K562 (cell line): ENCODE results near the gene AIFM3. TPM values are rescaled to one million over a fixed set of nuclear protein-coding genes. Genes with fewer than 3 reads are reported as not detected.

Experiments
- ATAC-seq: fragments of 200-7000 bp; cut with Tn5 transposase; 3 replicates; pipeline ENCODE4 v1.9.1; 2020; ENCODE audit warnings: moderate library complexity
- BruUV-seq: library from RNA; stranded (reverse); fragments of 400-500 nt; replicated peaks from 2 replicates; lab custom pipeline; 2021; lab: Mats Ljungman, UMichigan
- CTCF ChIA-PET: fragments of 300-600 bp; formaldehyde crosslinking; extraction: SDS; loops from one replicate; lab custom pipeline; 2021; ENCODE audit warnings: low intra/inter-chr PET ratio; lab: Yijun Ruan, JAX
- POLR2A ChIA-PET: fragments of 300-600, 350-650 bp; sonication (Branson Sonifier 250); formaldehyde crosslinking; extraction: SDS; loops from one replicate; lab custom pipeline; 2021; ENCODE audit warnings: antibody characterized with exemption, inconsistent platforms; lab: Yijun Ruan, JAX
- DNase-seq, 4 experiments: peaks; one replicate each; pipeline versions ENCODE4 v3.0.0 to v3.0.0-alpha.2; 2011 to 2018; ENCODE audit warnings: low spot score in 3 of 4, mixed read lengths in 3 of 4; ENCODE audit errors: extremely low read depth in 1 of 4
- FAIRE-seq: peaks from 2 replicates; lab custom pipeline; 2011; peaks lifted over from hg19 to GRCh38; lab: Jason Lieb, UNC
- H2AFZ ChIP-seq: 2 replicates; pipeline ENCODE4 v1.6.0; 2011; ENCODE audit warnings: low read depth, low read length, control low read depth, inconsistent platforms
- H3K27ac ChIP-seq: fragments of 200-600 bp; 3 replicates; pipeline ENCODE4 v1.8.0; 2011; ENCODE audit warnings: low read depth, mild to moderate bottlenecking, control low read depth, inconsistent platforms, low read length, moderate library complexity, mixed read lengths; ENCODE audit errors: extremely low read depth
- H3K27me3 ChIP-seq, 2 experiments: fragments of 300-600 bp in 1 of 2; 2 replicates in 1 of 2; 3 replicates in 1 of 2; pipeline versions ENCODE4 v1.6.0 to v1.8.0; 2011; ENCODE audit warnings: inconsistent platforms in 2 of 2, low read length in 2 of 2, mild to moderate bottlenecking in 1 of 2, mixed read lengths in 1 of 2, moderate library complexity in 1 of 2; ENCODE audit not compliant: control insufficient read depth in 2 of 2, insufficient read depth in 2 of 2
- H3K36me3 ChIP-seq: fragments of 300-600 bp; 3 replicates; pipeline ENCODE4 v1.8.0; 2011; ENCODE audit warnings: mild to moderate bottlenecking, low read length, inconsistent platforms; ENCODE audit not compliant: control insufficient read depth, insufficient read depth
- H3K4me1 ChIP-seq, 2 experiments: fragments of 200-600 bp in 1 of 2; replicated peaks in 1 of 2; 2 replicates in 1 of 2; 3 replicates in 1 of 2; pipeline versions ENCODE4 v1.5.1 to v1.8.0; 2011; ENCODE audit warnings: inconsistent platforms in 2 of 2, low read length in 2 of 2, mild to moderate bottlenecking in 1 of 2, mixed read lengths in 1 of 2, moderate library complexity in 1 of 2; ENCODE audit not compliant: control insufficient read depth in 2 of 2, insufficient read depth in 2 of 2
- H3K4me2 ChIP-seq: 2 replicates; pipeline ENCODE4 v1.6.1; 2011; ENCODE audit warnings: low read length, control low read depth, inconsistent platforms, mixed read lengths; ENCODE audit not compliant: insufficient read depth
- H3K4me3 ChIP-seq: fragments of 200-600 bp; sonication (generic), shearing (Covaris generic); 2 replicates; pipeline ENCODE4 v1.5.1; 2016; ENCODE audit warnings: control low read depth, inconsistent platforms
- H3K79me2 ChIP-seq: fragments of 200-600 bp; 3 replicates; pipeline ENCODE4 v1.8.0; 2011; ENCODE audit warnings: low read length, inconsistent platforms; ENCODE audit not compliant: control insufficient read depth, insufficient read depth
- H3K9ac ChIP-seq, 2 experiments: 2 replicates each; pipeline versions ENCODE4 v1.6.0 to v1.6.1; 2011; ENCODE audit warnings: low read depth in 2 of 2, low read length in 2 of 2, control low read depth in 1 of 2, inconsistent platforms in 1 of 2, mild to moderate bottlenecking in 1 of 2, mixed read lengths in 1 of 2; ENCODE audit not compliant: insufficient read depth in 1 of 2
- H3K9me1 ChIP-seq: one replicate; pipeline ENCODE4 v1.6.0; 2011; ENCODE audit warnings: inconsistent platforms, mild to moderate bottlenecking, low read length, moderate library complexity; ENCODE audit not compliant: control insufficient read depth, insufficient read depth
- H3K9me3 ChIP-seq: replicated peaks from 2 replicates; pipeline ENCODE4 v1.5.1; 2011; ENCODE audit warnings: low read depth, low read length, inconsistent platforms; ENCODE audit not compliant: control insufficient read depth, insufficient read depth
- H4K20me1 ChIP-seq: replicated peaks from 2 replicates; pipeline ENCODE4 v1.6.1; 2011; ENCODE audit warnings: low read length, inconsistent platforms, mixed read lengths; ENCODE audit not compliant: control insufficient read depth, insufficient read depth
- ARHGAP35 ChIP-seq: fragments of 450-650 bp; IDR thresholded peaks from 2 replicates; pipeline ENCODE4 v1.6.1; 2018; ENCODE audit not compliant: partially characterized antibody
- EP300 ChIP-seq: IDR thresholded peaks from 2 replicates; pipeline ENCODE4 v1.6.1; 2012; ENCODE audit warnings: low read length, improper control_type of control experiment
- LCOR ChIP-seq: sonication (generic); formaldehyde crosslinking; IDR thresholded peaks from 2 replicates; pipeline ENCODE4 v1.8.0; 2022; ENCODE audit warnings: mild to moderate bottlenecking, missing genetic modification reagents
- NCOA6 ChIP-seq: fragments of 450-650 bp; IDR thresholded peaks from 2 replicates; pipeline ENCODE4 v1.6.1; 2017; ENCODE audit warnings: mild to moderate bottlenecking
- POLR3G ChIP-seq: IDR thresholded peaks from 2 replicates; pipeline ENCODE4 v1.6.1; 2011; ENCODE audit not compliant: insufficient read length, insufficient replicate concordance; ENCODE audit errors: extremely low read depth
- SREBF1 ChIP-seq: fragments of 150-350 bp; IDR thresholded peaks from 2 replicates; pipeline ENCODE4 v1.6.1; 2014; ENCODE audit warnings: antibody characterized with exemption, low read depth, low read length, borderline replicate concordance
- TSC22D4 ChIP-seq: fragments of 450-650 bp; IDR thresholded peaks from 2 replicates; pipeline ENCODE4 v1.6.1; 2016; ENCODE audit warnings: missing genetic modification characterization, missing biosample characterization, control low read depth
- ZMIZ1 ChIP-seq, 2 experiments: fragments of 150-350 bp in 1 of 2; IDR thresholded peaks; 2 replicates each; pipeline ENCODE4 v1.6.1; 2012 to 2016; ENCODE audit warnings: low read depth in 2 of 2, low read length in 2 of 2, mild to moderate bottlenecking in 1 of 2, moderate library complexity in 1 of 2
- ZNF764 ChIP-seq: fragments of 250-450 bp; sonication (Bioruptor Pico); IDR thresholded peaks from 2 replicates; pipeline ENCODE4 v1.4.0; 2020; ENCODE audit warnings: low read depth, mild to moderate bottlenecking, moderate library complexity
- WGBS: fragments of 100-300 bp; shearing (Covaris generic); methylation state at CpG from one replicate; pipeline ENCODE4 v1.1.6; 2016; ENCODE audit warnings: low coverage, mixed read lengths; ENCODE audit not compliant: insufficient coverage; ENCODE audit errors: missing lambda C conversion rate; 5-methylcytosine and 5-hydroxymethylcytosine counted together
- in situ Hi-C: fragments of 300-500 bp; cut with MboI; formaldehyde crosslinking; loops from 4 replicates; pipeline ENCODE4 v1.15.0; 2018; ENCODE audit warnings: inconsistent platforms, mixed read lengths
- intact Hi-C: fragments of 100-400 bp; cut with micrococcal nuclease; formaldehyde crosslinking; loops from 2 replicates; pipeline ENCODE4 v1.14.2; 2022
- polyA plus RNA-seq, 8 experiments: library from polyadenylated mRNA; depleted of rRNA in 4 of 8; stranded (reverse) in 5 of 8; unstranded in 3 of 8; fragments of >200 nt; fragmentation: Nextera tagmentation in 2 of 8; fragmentation: Illumina TruSeq in 1 of 8; extraction: Ambion mirVana in 2 of 8; extraction: Trizol in 1 of 8; gene quantifications; 2 replicates each; pipeline versions ENCODE4 v1.2.1 to v1.2.3, GENCODE V29; 2011 to 2014; ENCODE audit warnings: inconsistent platforms in 1 of 8, missing spikeins in 1 of 8
- total RNA-seq, 7 experiments: library from RNA; depleted of rRNA in 6 of 7; stranded (reverse); fragments of >200 nt in 6 of 7; fragmentation: Illumina TruSeq in 2 of 7; extraction: Trizol in 2 of 7; gene quantifications; 2 replicates each; pipeline versions ENCODE4 v1.2.1 to v1.2.3, GENCODE V29; 2011 to 2021; ENCODE audit warnings: low replicate concordance in 1 of 7
- TF ChIP-seq, protein P1 (sequence below), 3 experiments: fragments of 200-800 bp in 1 of 3; fragments of 250-450 bp in 1 of 3; fragments of 450-650 bp in 1 of 3; sonication (Bioruptor Pico) in 1 of 3; sonication (Bioruptor generic) in 1 of 3; formaldehyde crosslinking in 1 of 3; IDR thresholded peaks; 2 replicates each; pipeline versions ENCODE4 v1.6.1 to v1.8.0; 2016 to 2022; ENCODE audit warnings: mild to moderate bottlenecking in 2 of 3, missing genetic modification characterization in 2 of 3, missing compliant biosample characterization in 1 of 3, moderate library complexity in 1 of 3

Gene AIFM3
- total and polyA plus RNA-seq, 9 of the 15 experiments (the other 6 are each of a cell fraction or from before 2014, with no cell fraction given) = 0.03 to 0.20 (median 0.07) TPM; not detected in 1

GRCh38 chr22:20979243-20979809, 12.3 kb downstream of the AIFM3 start (continued):
- TF ChIP-seq EP300 (no peak), SREBF1 (0 out of 2 replicates have a peak, but pooled peaks have one; percentile 2)

DNA sequence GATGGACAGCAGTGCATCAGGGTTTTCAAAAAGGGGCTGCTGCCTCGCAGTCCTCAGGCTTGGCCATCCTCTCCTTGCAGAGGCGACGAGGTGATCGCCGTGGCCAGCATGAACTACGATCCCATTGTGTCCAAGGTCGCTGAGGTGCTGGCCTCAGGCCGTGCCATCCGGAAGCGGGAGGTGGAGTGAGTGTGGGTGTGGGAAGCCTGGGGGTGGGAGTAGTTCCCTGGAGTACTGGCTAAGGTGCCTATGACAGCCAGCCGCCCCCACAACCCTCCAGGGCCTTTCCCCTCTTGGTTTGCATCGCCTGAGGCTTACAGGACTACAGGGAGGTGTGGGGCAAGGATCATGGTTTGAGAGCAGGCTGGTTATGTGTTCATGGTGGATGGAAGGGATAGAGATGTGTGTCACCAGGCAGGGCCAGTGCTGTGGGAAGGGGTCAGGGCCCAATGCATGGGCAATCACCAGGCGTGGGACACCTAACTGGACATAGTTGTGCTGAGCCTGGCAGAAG, 12.9 kb downstream of the AIFM3 start:
- Histone ChIP-seq H3K79me2 (peaks cover 23% of the 10 kb centered on the region), H3K9me3 (peaks cover 11% of the 10 kb centered on the region), H3K27me3 (peaks cover 14 to 29% of the 10 kb centered on the region in 2 experiments; a peak in 4 of 5 replicates), H3K27ac (no peak overlapping the region; the same call in 2 of the 3 replicates), H3K4me3 (no peak overlapping the region), H3K9me1 (peaks cover 5% of the 10 kb centered on the region), H3K4me2 (no peak overlapping the region), H3K9ac (peak overlapping the region in 1 of 2 experiments; percentile 97; a peak in 2 of 4 replicates), H2AFZ (no peak overlapping the region; the same call in 1 of the 2 replicates), H4K20me1 (no peaks in the 10 kb centered on the region), H3K4me1 (peaks cover 19 to 58% of the 10 kb centered on the region in 2 experiments), H3K36me3 (peaks cover 19% of the 10 kb centered on the region)
- FAIRE-seq (no peak), ATAC-seq (no peak), DNase-seq (no peak)
- intact Hi-C loops (loop anchor here (5.0 kb wide), 2 partner anchors 48 to 203 kb away; no protein-coding TSS in a partner anchor), in situ Hi-C loops (no loop called here)
- BruUV-seq = no TSS peak
- ChIA-PET POLR2A (interaction anchor here (0.6 to 64.4 kb wide), 7 partner anchors 10 to 224 kb away, joined by 3 to 1556 read pairs (median 4); partner anchors contain the start of genes AIFM3, CRKL and THAP7), CTCF (no interaction called here)
- 77% methylated on average over 13 of the region's 13 CpGs for WGBS
- TF ChIP-seq, protein P1, sequence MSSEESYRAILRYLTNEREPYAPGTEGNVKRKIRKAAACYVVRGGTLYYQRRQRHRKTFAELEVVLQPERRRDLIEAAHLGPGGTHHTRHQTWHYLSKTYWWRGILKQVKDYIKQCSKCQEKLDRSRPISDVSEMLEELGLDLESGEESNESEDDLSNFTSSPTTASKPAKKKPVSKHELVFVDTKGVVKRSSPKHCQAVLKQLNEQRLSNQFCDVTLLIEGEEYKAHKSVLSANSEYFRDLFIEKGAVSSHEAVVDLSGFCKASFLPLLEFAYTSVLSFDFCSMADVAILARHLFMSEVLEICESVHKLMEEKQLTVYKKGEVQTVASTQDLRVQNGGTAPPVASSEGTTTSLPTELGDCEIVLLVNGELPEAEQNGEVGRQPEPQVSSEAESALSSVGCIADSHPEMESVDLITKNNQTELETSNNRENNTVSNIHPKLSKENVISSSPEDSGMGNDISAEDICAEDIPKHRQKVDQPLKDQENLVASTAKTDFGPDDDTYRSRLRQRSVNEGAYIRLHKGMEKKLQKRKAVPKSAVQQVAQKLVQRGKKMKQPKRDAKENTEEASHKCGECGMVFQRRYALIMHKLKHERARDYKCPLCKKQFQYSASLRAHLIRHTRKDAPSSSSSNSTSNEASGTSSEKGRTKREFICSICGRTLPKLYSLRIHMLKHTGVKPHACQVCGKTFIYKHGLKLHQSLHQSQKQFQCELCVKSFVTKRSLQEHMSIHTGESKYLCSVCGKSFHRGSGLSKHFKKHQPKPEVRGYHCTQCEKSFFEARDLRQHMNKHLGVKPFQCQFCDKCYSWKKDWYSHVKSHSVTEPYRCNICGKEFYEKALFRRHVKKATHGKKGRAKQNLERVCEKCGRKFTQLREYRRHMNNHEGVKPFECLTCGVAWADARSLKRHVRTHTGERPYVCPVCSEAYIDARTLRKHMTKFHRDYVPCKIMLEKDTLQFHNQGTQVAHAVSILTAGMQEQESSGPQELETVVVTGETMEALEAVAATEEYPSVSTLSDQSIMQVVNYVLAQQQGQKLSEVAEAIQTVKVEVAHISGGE (CRISPR knock-in tag; IDR thresholded peaks at IDR 0.05) = no peak; a peak in 1 of 6 replicates
- TF ChIP-seq ARHGAP35 (no peak), POLR3G (no peak), ZMIZ1 (IDR thresholded peaks at IDR 0.05; ENCODE audit: low read depth in 2 of 2, low read length in 2 of 2) (no peak), TSC22D4 (tag) (peak; percentile 57; the same call in 1 of the 2 replicates), LCOR (CRISPR knock-in tag) (no peak), NCOA6 (no peak), ZNF764 (CRISPR knock-in tag) (no peak)
